ENCODE results near the gene C1orf198. TPM values are rescaled to one million over a fixed set of nuclear protein-coding genes. Genes with fewer than 3 reads are reported as not detected.

The C1orf198 gene
- polyA plus RNA-seq, 1 donor (not counting 4 experiments of a cell fraction or from before 2014, with no cell fraction given): 6.8 TPM

- Histone ChIP-seq H3K9me1 (ENCODE audit: control insufficient read depth, extremely low read depth, insufficient read depth, low read length) (no peaks in the 10 kb centered on the region), H3K4me1 (ENCODE audit: control insufficient read depth, extremely low read depth, insufficient read depth, low read length) (peaks cover 4% of the 10 kb centered on the region), H4K20me1 (ENCODE audit: control insufficient read depth, extremely low read depth, insufficient read depth, low read length) (no peaks in the 10 kb centered on the region), H3K9ac (ENCODE audit: control insufficient read depth, extremely low read depth, insufficient read depth, low read length) (no peak overlapping the region), H3K27ac (ENCODE audit: control insufficient read depth, insufficient read depth, low read length) (no peak overlapping the region), H3K4me2 (ENCODE audit: control insufficient read depth, extremely low read depth, insufficient read depth, low read depth, low read length) (no peak overlapping the region), H3K36me3 (ENCODE audit: control insufficient read depth in 2 of 2, extremely low read depth in 1 of 2, insufficient read depth in 2 of 2, low read length in 2 of 2) (no peaks in the 10 kb centered on the region), H3K27me3 (ENCODE audit: control insufficient read depth, extremely low read depth, insufficient read depth, low read length) (no peaks in the 10 kb centered on the region), H3K79me2 (ENCODE audit: control insufficient read depth, insufficient read depth, low read length) (no peaks in the 10 kb centered on the region), H2AFZ (ENCODE audit: control insufficient read depth, low read length) (no peak overlapping the region), H3K9me3 (ENCODE audit: control insufficient read depth, low read depth, low read length) (no peaks in the 10 kb centered on the region), H3K4me3 (ENCODE audit: control insufficient read depth in 2 of 3, extremely low read depth in 1 of 3, insufficient read depth in 2 of 3, low read depth in 1 of 3, low read length in 3 of 3) (no peak overlapping the region)
- FAIRE-seq: no peak
- no peak for TF ChIP-seq CTCF (optimal IDR thresholded peaks at IDR 0.05 in 1 of 3, IDR thresholded peaks at IDR 0.05 in 1 of 3, conservative IDR thresholded peaks at IDR 0.05 in 1 of 3; ENCODE audit: extremely low read depth in 1 of 3, insufficient read depth in 2 of 3, low read length in 3 of 3)
- no peak for TF ChIP-seq EZH2 (IDR thresholded peaks at IDR 0.05; ENCODE audit: low read length)
- no peak for DNase-seq (ENCODE audit: low read depth, low spot score)
- dilution Hi-C loops (cut with MboI; ENCODE audit: extremely low pct_ligation_motif_present, low sequenced_read_pairs): no loop called here
These were observed 44.4 kb downstream of the C1orf198 start for GRCh38 chr1:230823931-230824381.

GRCh38 chr1:230823426-230823825 is 44.9 kb downstream of the C1orf198 start:
- Histone ChIP-seq H3K27ac (ENCODE audit: control insufficient read depth, insufficient read depth, low read length) (no peak overlapping the region), H3K27me3 (ENCODE audit: control insufficient read depth, extremely low read depth, insufficient read depth, low read length) (peaks cover 2% of the 10 kb centered on the region), H3K36me3 (ENCODE audit: control insufficient read depth in 2 of 2, extremely low read depth in 1 of 2, insufficient read depth in 2 of 2, low read length in 2 of 2) (no peaks in the 10 kb centered on the region), H3K9ac (ENCODE audit: control insufficient read depth, extremely low read depth, insufficient read depth, low read length) (no peak overlapping the region), H3K9me1 (ENCODE audit: control insufficient read depth, extremely low read depth, insufficient read depth, low read length) (no peaks in the 10 kb centered on the region), H3K4me3 (ENCODE audit: control insufficient read depth in 2 of 3, extremely low read depth in 1 of 3, insufficient read depth in 2 of 3, low read depth in 1 of 3, low read length in 3 of 3) (no peak overlapping the region), H4K20me1 (ENCODE audit: control insufficient read depth, extremely low read depth, insufficient read depth, low read length) (no peaks in the 10 kb centered on the region), H2AFZ (ENCODE audit: control insufficient read depth, low read length) (no peak overlapping the region), H3K9me3 (ENCODE audit: control insufficient read depth, low read depth, low read length) (no peaks in the 10 kb centered on the region), H3K79me2 (ENCODE audit: control insufficient read depth, insufficient read depth, low read length) (no peaks in the 10 kb centered on the region), H3K4me2 (ENCODE audit: control insufficient read depth, extremely low read depth, insufficient read depth, low read depth, low read length) (no peak overlapping the region), H3K4me1 (ENCODE audit: control insufficient read depth, extremely low read depth, insufficient read depth, low read length) (peaks cover 4% of the 10 kb centered on the region)
- dilution Hi-C loops (cut with MboI; ENCODE audit: extremely low pct_ligation_motif_present, low sequenced_read_pairs): no loop called here
- FAIRE-seq (no peak), DNase-seq (ENCODE audit: low read depth, low spot score) (no peak)
- TF ChIP-seq EZH2 (IDR thresholded peaks at IDR 0.05; ENCODE audit: low read length) (no peak), CTCF (optimal IDR thresholded peaks at IDR 0.05 in 1 of 3, IDR thresholded peaks at IDR 0.05 in 1 of 3, conservative IDR thresholded peaks at IDR 0.05 in 1 of 3; ENCODE audit: extremely low read depth in 1 of 3, insufficient read depth in 2 of 3, low read length in 3 of 3) (no peak)

Measured in keratinocyte (primary cell).